Suprapubic skin (tissue), 4 donors: ENCODE data around the gene COA5. TPM values are rescaled to one million over a fixed set of nuclear protein-coding genes. Genes with fewer than 3 reads are reported as not detected.

Experiments used
- DNase-seq, 2 donors: peaks; one replicate each; pipeline ENCODE4 v3.0.0-alpha.2; 2019; ENCODE audit warnings: low spot score in 2 of 2
- H3K27ac ChIP-seq: fragments of 200-600 bp; sonication (generic); one replicate; pipeline ENCODE4 v1.5.1; 2019
- H3K27me3 ChIP-seq: fragments of 200-600 bp; sonication (generic); one replicate; pipeline ENCODE4 v1.5.1; 2019
- H3K36me3 ChIP-seq: fragments of 200-600 bp; sonication (generic); one replicate; pipeline ENCODE4 v1.5.1; 2019
- H3K4me1 ChIP-seq: fragments of 200-600 bp; sonication (generic); one replicate; pipeline ENCODE4 v1.5.1; 2019
- H3K4me3 ChIP-seq: fragments of 200-600 bp; sonication (generic); one replicate; pipeline ENCODE4 v1.5.1; 2019; ENCODE audit warnings: mild to moderate bottlenecking
- H3K9me3 ChIP-seq: fragments of 200-600 bp; sonication (generic); one replicate; pipeline ENCODE4 v1.5.1; 2019
- CTCF ChIP-seq, 2 donors: fragments of 200-600 bp in 1 of 2; fragments of 450-650 bp in 1 of 2; sonication (generic) in 1 of 2; IDR thresholded peaks; one replicate each; pipeline ENCODE4 v1.5.1; 2016 to 2019; ENCODE audit warnings: antibody characterized with exemption in 2 of 2, mild to moderate bottlenecking in 1 of 2, moderate library complexity in 1 of 2
- EP300 ChIP-seq: sonication (generic); formaldehyde crosslinking; IDR thresholded peaks from one replicate; pipeline ENCODE4 v1.6.1; 2017; ENCODE audit warnings: antibody characterized with exemption
- POLR2A ChIP-seq, 2 donors: fragments of 450-650 bp; IDR thresholded peaks; one replicate each; pipeline ENCODE4 v1.6.1; 2017; ENCODE audit warnings: antibody characterized with exemption in 2 of 2, mild to moderate bottlenecking in 2 of 2, moderate library complexity in 2 of 2
- POLR2AphosphoS5 ChIP-seq, 3 donors: sonication (generic); formaldehyde crosslinking; IDR thresholded peaks; one replicate each; pipeline ENCODE4 v1.6.1; 2017; ENCODE audit warnings: antibody characterized with exemption in 3 of 3
- WGBS: methylation state at CpG from one replicate; pipeline ENCODE4 v1.1.5; 2018; 5-methylcytosine and 5-hydroxymethylcytosine counted together
- total RNA-seq, 4 donors: library from RNA; depleted of rRNA; stranded (reverse); fragments of >200 nt; gene quantifications; one replicate each; pipeline ENCODE4 v1.1.0, GENCODE V29; 2016

The COA5 gene
- total RNA-seq, 4 donors from 2014 or later, result 22.9 to 42.7 (median 30.3) TPM

GRCh38 chr2:98607104-98607503, 1.2 kb downstream of the COA5 start:
- TF ChIP-seq CTCF (IDR thresholded peaks at IDR 0.05) (no peak), EP300 (no peak), POLR2AphosphoS5 (IDR thresholded peaks at IDR 0.05) (no peak)

GRCh38 chr2:98606431-98606830, 1.9 kb downstream of the COA5 start:
- no peaks in the 10 kb centered on the region for H3K9me3 ChIP-seq
- 82% methylated on average over 7 of the region's 7 CpGs for WGBS
- H3K36me3 ChIP-seq, result peaks cover 25% of the 10 kb centered on the region
- TF ChIP-seq POLR2A (IDR thresholded peaks at IDR 0.05), result no peak
- no peak for TF ChIP-seq POLR2AphosphoS5 (IDR thresholded peaks at IDR 0.05)
- TF ChIP-seq EP300, result no peak
- no peak for TF ChIP-seq CTCF (IDR thresholded peaks at IDR 0.05)
- H3K4me3 ChIP-seq, result peak overlapping the region; percentile 92
- H3K4me1 ChIP-seq, result peaks cover 56% of the 10 kb centered on the region
- DNase-seq, result no peak
- no peak overlapping the region for H3K27ac ChIP-seq
- H3K27me3 ChIP-seq, result no peaks in the 10 kb centered on the region

More at GRCh38 chr2:98607104-98607503, 1.2 kb downstream of the COA5 start:
- WGBS, result 73% methylated on average over 6 of the region's 6 CpGs
- H3K9me3 ChIP-seq, result no peaks in the 10 kb centered on the region
- peaks cover 23% of the 10 kb centered on the region for H3K36me3 ChIP-seq
- H3K27me3 ChIP-seq, result no peaks in the 10 kb centered on the region
- peak overlapping the region; percentile 92 for H3K4me3 ChIP-seq
- H3K4me1 ChIP-seq, result peaks cover 56% of the 10 kb centered on the region
- no peak for DNase-seq
- H3K27ac ChIP-seq, result no peak overlapping the region

GRCh38 chr2:98605076-98605475, 3.2 kb downstream of the COA5 start:
- H3K4me3 ChIP-seq, result no peak overlapping the region

GRCh38 chr2:98604547-98604946, 3.8 kb downstream of the COA5 start:
- Histone ChIP-seq H3K27me3 (no peaks in the 10 kb centered on the region), H3K4me3 (no peak overlapping the region), H3K4me1 (peaks cover 39% of the 10 kb centered on the region), H3K27ac (no peak overlapping the region), H3K9me3 (no peaks in the 10 kb centered on the region), H3K36me3 (peaks cover 41% of the 10 kb centered on the region)
- WGBS, result 21% methylated on average over 2 of the region's 2 CpGs
- TF ChIP-seq EP300 (no peak), POLR2AphosphoS5 (IDR thresholded peaks at IDR 0.05) (no peak), CTCF (IDR thresholded peaks at IDR 0.05) (no peak), POLR2A (IDR thresholded peaks at IDR 0.05) (no peak)
- no peak for DNase-seq

More at GRCh38 chr2:98605076-98605475, 3.2 kb downstream of the COA5 start:
- TF ChIP-seq EP300 (no peak), POLR2AphosphoS5 (IDR thresholded peaks at IDR 0.05) (no peak), POLR2A (IDR thresholded peaks at IDR 0.05) (no peak), CTCF (IDR thresholded peaks at IDR 0.05) (no peak)
- no peaks in the 10 kb centered on the region for H3K9me3 ChIP-seq
- DNase-seq, result no peak
- no peak overlapping the region for H3K27ac ChIP-seq
- H3K4me1 ChIP-seq, result peaks cover 44% of the 10 kb centered on the region
- 64% methylated on average over 3 of the region's 3 CpGs for WGBS
- peaks cover 36% of the 10 kb centered on the region for H3K36me3 ChIP-seq
- H3K27me3 ChIP-seq, result no peaks in the 10 kb centered on the region

GRCh38 chr2:98601532-98602132, 6.7 kb downstream of the COA5 start:
- TF ChIP-seq EP300 (no peak), CTCF (IDR thresholded peaks at IDR 0.05) (peak in 1 of 2 donors; percentile 35), POLR2A (IDR thresholded peaks at IDR 0.05) (no peak), POLR2AphosphoS5 (IDR thresholded peaks at IDR 0.05) (no peak)
- no peak for DNase-seq
- Histone ChIP-seq H3K36me3 (peaks cover 63% of the 10 kb centered on the region), H3K4me3 (no peak overlapping the region), H3K4me1 (peaks cover 25% of the 10 kb centered on the region), H3K27ac (no peak overlapping the region), H3K9me3 (no peaks in the 10 kb centered on the region), H3K27me3 (no peaks in the 10 kb centered on the region)
- 86% methylated on average over 3 of the region's 3 CpGs for WGBS
